HG03175 (cell line): ENCODE results near the gene MIEF1.
A peak's percentile ranks its signal among the peaks of the same experiment; 100 is the strongest.
"Not testable (repeated sequence)": the region's sequence is repeated elsewhere in the genome, so short reads cannot be mapped to it uniquely, and the experiment has no call there.

Source experiments
- ATAC-seq: cut with Tn5 transposase; IDR thresholded peaks from one replicate; pipeline ENCODE4 v1.9.1; 2021; ENCODE audit warnings: mild to moderate bottlenecking, moderate library complexity; ENCODE audit not compliant: unreplicated experiment

MIEF1 gene

DNA sequence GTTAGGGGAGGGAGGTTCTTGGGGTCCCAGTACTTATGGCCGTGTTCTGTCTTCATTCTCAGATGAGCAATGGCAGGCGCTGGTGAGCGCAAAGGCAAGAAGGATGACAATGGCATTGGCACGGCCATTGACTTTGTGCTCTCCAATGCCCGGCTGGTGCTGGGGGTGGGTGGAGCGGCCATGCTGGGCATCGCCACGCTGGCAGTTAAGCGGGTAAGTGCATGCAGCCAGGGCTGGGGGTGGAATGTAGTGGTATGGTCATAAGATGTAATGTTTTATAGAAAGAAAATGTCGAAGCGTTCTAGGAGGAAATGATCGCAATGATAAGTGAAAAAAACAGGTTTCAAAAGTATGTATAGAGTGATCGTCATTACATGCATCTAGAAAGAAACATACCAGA is 9.1 kb downstream of the MIEF1 start:
- ATAC-seq = no peak

DNA sequence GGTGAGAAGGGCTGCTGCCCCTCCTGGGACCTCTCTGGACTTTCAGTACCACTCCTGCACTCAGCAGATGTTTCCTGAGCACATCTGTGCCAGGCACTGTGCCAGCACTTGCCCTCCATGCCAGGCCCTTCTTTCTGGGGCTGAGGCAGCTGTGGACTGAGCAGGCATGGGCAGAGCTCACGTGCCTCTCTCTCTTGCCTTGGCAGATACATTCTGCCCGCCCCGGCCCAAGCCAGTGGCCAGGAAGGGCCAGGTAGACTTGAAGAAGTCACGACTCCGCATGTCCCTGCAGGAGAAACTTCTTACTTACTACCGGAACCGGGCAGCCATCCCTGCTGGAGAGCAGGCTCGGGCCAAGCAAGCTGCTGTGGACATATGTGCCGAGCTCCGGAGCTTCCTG is 9.9 kb downstream of the MIEF1 start:
- ATAC-seq = no peak

DNA sequence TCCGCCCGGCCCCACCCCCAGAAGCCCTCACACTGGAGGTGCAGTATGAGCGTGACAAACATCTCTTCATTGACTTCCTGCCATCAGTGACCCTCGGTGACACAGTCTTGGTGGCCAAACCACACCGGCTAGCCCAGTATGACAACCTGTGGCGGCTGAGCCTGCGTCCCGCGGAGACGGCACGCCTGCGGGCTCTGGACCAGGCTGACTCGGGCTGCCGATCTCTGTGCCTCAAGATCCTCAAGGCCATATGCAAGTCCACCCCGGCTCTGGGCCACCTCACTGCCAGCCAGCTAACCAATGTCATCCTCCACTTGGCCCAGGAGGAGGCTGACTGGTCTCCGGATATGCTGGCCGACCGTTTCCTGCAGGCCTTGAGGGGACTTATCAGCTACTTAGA is 11.7 kb downstream of the MIEF1 start:
- ATAC-seq = no peak

DNA sequence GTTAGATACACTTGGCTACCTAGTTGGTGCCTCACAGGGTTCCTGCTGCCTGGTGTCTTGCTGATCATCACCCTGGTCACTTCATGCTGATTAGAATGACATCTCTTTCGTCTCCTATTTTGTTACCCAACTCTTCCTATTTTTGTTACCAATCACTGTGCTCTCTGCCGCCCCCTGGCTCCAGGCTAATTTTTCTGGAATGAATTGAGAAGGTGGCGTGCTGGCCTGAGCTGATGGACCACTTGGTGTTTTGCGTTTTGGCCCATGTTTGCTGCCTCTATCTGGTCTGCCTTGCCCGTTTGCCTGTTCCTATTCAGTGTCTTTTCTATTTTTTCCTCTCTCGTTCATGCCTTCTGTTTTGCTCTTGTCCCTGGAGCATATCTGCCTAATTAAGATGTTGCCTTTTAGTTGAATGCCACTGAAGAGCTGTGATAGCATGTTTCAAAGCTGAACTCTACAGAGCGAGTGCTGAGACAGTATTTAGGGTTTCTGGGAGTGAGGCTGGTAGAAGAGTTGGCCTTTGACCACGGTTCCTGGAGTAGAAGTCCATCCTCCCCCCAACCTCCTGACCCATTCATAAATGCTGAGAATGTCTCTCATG is 12.4 kb downstream of the MIEF1 start:
- no peak for ATAC-seq

DNA sequence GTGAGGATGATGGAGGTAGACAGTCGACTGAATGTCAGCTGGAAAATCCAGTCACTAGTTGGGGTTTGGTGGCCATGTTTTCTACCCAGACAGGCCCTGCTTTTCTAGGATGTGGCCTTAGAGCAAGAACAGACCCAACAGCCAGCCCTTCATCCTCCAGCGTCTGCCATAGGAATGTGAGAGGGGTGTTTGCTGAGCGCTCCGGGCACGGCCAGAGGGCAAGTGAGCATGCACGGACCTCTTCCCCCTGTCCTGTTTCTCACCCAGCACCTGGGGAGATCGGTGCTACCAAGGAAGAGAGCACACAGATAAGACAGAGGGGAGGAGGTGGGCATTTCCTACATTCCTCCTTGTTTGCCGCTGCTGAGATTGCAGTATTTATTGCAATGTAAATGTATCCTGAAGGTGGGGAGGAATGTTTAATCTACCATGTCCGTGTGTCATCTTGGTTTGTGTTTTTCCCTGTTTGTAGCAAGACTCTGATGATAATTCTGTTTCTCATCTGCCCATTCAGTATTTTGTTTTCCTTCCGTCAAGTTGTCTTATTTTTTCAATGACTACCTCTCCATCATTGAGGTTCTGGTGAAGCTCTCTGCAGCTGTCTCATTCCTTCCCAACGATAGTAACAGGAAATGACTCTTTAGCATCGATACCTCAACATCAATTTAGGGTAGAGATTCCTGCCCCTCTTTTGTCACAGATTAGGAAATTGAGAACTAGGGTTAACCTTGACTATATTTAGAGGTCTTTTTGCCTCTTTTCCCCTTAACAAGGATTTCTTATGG is 13.4 kb downstream of the MIEF1 start:
- ATAC-seq = no peak

DNA sequence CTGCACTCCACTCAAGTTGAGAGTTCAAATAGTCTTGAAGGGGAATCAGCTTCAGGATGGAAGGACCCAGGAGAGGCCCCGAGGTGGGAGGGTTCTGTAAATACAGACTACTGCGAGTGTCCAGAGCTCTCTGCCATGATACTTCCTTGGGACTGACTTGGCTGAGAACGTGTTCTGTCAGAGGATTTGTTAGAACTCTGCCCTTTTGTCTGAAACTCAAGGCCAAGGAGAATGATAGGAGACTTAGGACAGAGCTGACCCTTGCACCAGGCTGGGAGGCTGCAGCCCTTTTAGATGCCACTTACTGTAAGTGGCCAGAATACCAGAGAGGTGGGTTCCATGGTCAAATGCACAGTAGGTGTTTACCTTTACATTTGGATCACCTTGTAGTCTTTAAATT is 15.4 kb downstream of the MIEF1 start:
- ATAC-seq = no peak

DNA sequence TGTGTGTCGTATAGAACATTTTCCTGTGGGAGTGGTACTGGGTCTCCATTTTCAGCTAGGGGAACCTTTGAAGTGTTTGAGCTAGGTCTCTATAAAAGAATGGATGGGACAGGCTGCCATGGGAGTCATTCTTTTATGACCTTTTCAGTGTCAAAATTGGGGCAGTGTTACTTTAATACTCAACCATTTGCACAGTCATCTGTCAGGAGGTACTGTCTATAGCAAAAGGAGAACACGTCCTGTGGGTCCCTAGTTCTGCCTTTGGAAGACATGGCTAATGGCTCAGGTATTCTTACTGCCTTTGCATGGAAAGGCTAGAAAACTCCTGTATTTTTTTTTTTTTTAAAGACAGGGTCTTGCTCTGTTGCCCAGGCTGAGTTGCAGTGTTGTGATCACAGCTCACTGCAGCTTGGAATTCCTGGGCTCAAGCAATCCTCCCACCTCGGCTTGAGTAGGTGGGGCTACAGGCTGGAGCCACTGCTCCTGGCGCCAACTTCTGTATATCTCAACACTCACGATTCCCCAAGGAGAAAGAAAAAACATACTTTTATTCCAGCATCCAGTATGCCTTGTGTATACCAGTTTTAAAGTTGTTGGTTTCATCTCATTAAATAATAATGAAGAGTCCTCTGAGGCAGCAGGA is 16.2 kb downstream of the MIEF1 start:
- ATAC-seq = no peak

DNA sequence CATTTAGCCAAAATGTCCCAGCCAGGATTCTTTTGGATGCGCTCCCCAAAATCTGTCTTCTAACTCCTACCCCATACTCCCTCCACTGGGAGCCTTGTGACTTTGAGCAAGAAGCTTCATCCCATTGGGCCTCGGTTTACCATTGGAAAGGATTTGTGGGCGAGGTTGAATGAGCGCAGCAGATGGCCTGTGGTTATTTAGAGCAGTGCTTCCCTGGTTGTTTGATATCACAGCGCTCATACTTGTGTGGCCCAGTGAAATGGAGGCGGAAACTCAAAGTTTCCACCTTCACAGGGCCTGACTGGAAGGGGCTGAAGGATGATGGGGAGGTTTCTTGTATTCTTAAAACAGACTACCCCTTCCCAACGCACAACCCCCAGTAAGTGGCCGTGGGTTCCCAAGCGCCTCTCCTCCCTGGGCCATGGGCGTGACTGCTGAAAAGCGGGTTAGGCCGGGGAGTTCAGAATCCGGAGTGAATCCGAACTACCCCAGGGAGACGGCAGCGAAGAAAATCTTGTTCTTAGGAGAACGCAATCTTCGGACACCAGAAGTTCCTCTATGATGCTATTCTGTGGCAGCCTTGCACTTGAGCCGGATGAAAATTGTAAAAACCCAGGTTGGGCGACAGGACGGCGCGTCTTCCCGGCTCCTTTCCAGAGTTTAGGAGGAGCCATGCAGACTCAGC is 17.0 kb downstream of the MIEF1 start:
- ATAC-seq = no peak

DNA sequence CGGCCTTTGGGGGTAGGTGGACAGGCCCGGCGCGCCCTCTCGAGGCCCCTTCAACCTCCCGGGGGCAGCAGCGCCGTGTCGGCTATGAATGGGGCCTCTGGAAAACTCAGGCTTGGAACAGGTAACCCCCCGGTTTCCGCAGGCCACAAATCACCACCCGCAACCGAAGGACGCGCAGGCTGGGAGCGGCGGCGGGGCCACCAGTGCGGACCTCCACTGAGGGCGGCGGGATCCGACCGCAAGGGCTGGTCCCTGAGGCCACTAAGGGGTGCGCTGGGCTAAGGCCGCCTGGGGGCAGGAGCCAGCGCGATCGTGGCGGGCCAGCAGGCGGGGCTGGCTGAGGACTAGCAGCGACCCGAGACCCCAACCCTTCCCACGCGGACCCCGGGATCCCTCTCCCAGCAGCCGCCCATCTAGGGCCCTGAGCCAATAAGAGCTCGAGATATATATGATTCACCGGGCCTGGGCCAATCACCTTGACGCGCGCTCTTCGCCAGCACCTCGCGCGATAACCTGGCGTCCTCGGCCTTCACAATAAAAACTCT is 17.7 kb downstream of the MIEF1 start:
- peak; percentile 83 for ATAC-seq

DNA sequence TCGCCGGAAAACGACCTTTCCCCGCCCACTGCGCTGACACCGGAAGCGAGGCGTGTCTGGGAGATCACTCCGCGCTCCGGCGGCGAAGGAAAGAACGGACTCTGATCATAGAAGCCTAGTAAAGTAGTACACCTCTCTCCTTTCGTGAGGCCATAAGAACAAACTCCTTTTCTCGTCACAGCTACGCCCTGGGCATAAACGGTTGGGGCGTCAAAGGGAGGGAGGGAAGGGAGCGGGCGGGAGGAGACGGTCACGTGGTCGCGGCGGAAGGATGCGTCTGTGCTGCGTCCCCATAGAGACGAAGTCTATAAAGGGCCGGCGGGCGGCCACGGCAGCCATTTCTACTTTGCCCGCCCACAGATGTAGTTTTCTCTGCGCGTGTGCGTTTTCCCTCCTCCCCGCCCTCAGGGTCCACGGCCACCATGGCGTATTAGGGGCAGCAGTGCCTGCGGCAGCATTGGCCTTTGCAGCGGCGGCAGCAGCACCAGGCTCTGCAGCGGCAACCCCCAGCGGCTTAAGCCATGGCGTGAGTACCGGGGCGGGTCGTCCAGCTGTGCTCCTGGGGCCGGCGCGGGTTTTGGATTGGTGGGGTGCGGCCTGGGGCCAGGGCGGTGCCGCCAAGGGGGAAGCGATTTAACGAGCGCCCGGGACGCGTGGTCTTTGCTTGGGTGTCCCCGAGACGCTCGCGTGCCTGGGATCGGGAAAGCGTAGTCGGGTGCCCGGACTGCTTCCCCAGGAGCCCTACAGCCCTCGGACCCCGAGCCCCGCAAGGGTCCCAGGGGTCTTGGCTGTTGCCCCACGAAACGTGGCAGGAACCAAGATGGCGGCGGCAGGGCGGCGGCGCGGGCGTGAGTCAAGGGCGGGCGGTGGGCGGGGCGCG is 18.4 kb downstream of the MIEF1 start, which contains the start of gene ATF4:
TSS of gene ATF4 (plus strand) at position 337 of the 880 bp plus-strand sequence. CDS start 884 bp downstream, outside the sequence.
- peak; percentile 31 for ATAC-seq

DNA sequence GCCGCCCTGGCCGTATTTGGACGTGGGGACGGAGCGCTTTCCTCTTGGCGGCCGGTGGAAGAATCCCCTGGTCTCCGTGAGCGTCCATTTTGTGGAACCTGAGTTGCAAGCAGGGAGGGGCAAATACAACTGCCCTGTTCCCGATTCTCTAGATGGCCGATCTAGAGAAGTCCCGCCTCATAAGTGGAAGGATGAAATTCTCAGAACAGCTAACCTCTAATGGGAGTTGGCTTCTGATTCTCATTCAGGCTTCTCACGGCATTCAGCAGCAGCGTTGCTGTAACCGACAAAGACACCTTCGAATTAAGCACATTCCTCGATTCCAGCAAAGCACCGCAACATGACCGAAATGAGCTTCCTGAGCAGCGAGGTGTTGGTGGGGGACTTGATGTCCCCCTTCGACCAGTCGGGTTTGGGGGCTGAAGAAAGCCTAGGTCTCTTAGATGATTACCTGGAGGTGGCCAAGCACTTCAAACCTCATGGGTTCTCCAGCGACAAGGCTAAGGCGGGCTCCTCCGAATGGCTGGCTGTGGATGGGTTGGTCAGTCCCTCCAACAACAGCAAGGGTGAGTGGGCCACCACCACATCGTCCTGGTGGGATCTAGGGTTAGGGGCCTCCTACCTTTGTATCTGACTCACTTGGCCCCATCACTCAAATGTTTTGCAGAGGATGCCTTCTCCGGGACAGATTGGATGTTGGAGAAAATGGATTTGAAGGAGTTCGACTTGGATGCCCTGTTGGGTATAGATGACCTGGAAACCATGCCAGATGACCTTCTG is 19.2 kb downstream of the MIEF1 start:
- ATAC-seq = not testable (repeated sequence)

DNA sequence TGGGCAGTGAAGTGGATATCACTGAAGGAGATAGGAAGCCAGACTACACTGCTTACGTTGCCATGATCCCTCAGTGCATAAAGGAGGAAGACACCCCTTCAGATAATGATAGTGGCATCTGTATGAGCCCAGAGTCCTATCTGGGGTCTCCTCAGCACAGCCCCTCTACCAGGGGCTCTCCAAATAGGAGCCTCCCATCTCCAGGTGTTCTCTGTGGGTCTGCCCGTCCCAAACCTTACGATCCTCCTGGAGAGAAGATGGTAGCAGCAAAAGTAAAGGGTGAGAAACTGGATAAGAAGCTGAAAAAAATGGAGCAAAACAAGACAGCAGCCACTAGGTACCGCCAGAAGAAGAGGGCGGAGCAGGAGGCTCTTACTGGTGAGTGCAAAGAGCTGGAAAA is 20.0 kb downstream of the MIEF1 start:
- not testable (repeated sequence) for ATAC-seq

DNA sequence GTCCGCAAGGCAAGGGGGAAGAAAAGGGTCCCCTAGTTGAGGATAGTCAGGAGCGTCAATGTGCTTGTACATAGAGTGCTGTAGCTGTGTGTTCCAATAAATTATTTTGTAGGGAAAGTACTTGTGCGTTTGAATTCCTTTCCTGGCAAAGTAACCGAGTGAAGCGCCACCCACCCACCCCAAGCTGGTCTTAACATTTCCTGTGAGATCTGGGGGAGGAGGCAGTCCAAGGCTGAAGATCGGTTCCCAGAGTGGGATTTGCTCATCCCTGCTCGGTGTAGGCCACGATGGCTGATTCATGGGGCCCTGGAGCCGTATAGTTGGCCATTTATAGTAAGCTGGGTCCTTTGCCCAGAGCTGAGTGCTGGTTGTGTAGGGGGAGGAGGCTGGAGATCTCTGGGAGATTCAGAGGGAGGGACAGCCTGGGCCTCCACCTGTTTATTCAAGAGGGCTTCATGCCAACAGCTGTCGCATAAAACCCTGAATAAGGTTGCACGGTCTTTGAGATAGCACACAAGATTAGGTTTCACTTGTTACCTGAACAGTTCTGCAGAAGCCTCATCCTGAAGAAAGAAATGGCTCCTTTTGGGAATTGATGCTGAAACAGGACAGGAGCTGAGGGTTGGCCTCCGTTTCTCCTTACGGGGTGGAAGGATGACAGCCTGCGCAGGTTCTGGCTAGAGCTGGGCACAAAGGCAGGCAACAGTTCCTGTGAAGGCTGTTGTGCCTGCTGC is 20.6 kb downstream of the MIEF1 start:
- ATAC-seq = no peak

DNA sequence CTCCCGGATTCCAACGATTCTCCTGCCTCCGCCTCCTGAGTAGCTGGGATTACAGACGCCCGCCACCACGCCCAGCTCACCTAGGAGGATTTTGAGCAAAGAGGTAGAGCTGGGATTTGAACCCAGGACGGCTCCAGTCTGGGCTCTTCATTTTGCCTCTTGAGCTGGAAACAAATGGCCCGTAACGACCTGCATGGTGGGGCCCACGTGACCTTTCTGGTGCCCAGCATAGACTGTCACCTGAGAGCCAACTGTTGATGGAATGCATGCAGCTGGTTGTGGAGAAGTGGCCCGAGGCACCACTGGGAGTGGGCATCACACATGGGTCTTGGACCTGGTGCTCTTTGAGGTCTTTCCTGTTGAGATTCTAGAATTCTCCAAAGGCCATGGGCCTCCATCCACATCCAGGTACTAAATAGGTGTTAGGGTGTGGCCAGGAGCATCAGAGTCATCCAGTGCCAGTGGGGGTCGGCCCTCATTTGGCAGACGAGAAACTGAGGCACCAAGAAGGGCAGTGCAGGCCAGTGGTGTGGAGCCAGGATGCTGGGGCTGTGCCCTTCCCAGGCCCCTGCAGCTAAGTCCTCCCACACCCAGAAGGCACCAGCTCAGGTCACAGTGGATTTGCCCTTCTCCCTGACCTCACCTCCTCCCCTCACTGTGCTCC is 22.1 kb downstream of the MIEF1 start:
- ATAC-seq = no peak

DNA sequence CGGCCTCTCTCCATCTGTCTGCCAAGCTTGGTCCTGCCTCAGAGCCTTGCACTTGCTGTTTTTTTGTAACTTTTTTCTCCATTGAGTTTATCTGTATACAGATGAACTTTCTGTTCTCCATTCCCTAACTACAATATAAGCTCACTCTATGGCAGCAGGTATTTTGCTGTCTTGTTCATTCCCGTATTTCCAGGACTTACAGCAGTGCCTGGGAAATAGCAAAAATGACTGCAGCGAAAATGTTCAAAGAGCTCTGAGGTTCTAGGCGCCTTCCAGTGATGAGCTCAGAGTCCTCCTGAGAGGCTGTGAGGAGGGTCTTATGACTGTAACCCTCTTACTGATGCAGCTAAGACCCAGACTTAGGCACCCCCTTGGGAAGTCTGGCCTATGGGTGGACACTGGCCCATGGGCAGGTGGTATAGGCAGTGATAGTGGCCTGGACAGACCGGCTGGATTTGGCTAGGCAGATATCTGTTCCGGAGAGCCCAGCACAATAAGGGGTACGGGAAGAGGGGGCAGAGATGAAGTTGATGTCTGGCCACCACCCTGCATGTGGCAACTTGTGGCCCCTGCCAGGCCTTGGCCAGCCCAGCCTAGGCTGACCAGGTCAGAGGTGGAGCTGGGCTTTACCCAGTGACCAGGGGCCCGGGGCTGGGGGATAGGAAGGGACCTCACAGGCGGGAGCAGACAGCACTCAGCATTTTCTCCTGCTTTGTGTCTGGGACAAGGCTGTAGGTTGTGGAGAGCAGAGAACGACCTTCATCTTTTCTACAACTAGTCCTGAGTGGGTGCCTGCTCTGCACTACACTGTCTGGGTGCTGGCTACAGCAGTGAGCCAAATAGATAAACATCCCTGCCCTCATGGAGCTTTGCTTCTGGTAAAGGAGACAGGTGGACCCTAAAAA is 22.9 kb downstream of the MIEF1 start:
- no peak for ATAC-seq

DNA sequence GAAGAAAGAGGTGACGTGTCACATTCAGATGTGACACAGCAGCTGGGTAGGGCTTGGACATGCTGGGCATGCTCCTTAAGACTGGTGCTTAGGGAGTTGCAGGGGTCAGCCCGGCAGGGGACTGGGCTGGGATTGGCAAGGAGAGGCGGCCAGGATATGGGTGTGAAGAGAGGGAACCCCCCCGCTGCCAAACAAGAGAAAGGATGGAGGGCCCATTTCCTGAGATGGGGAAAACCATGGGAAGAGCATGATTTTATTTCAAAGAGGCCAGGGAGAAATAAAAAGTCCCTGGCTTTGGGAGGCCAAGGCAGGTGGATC is 23.5 kb downstream of the MIEF1 start:
- ATAC-seq = no peak

DNA sequence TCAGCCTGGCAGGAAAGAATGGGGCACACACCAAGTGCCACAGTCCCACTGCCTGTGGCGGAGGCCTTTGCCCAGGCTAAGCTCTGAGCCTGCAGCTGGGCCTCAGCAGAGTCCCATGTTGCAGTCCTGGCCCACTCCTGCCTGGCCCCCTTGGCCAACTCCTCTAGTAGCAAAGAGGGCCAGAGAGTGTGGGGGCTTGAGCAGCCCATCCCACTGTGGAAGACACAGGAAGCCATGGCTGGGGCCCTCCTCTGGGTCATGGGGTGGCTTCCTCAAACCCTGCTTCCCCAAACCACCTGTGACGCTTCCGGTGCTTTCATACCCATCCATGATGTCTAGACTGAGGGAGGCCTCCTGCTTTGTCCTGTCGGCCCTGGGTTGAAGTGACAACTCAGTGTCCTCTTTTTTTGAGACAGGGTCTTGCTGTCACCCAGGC is 24.7 kb downstream of the MIEF1 start:
- ATAC-seq = no peak
